ENCODE measurements around the gene RFX4.

The RFX4 gene

DNA sequence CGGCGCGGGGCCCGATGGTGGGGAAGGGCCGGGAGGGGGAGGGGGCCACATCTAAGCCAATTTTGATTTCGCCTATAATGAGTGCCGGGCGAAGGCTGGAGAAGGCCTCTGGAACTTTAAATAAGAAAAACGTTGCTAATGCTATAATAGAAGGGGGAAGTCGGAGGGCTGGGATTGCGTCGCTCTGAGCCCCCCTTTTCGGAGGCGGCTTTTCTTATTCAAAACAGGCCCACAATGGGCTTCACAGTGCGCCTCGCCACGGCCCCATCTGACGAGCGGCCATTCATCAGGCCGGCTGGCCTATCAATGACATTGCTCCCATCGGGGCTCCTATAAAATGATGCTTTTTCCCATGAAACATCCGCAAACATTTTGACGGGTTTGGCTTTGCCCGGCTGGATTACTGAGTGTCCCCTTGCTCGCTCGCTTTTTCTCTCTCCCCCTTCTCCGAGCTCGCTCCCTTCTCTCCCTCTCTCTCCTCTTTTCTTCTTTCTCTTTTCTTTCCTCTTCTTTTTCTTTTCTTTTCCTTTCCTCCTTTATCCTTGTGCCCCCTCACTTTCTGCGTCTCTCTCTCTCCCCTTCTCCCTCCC is at the start of gene RFX4:
TSS of gene RFX4 (plus strand) at position 364 of the 590 bp plus-strand sequence. CDS start 317 bp downstream, outside the sequence.
- no peak for DNase-seq (ENCODE audit: low read depth in 2 of 3, low spot score in 1 of 3)

DNA sequence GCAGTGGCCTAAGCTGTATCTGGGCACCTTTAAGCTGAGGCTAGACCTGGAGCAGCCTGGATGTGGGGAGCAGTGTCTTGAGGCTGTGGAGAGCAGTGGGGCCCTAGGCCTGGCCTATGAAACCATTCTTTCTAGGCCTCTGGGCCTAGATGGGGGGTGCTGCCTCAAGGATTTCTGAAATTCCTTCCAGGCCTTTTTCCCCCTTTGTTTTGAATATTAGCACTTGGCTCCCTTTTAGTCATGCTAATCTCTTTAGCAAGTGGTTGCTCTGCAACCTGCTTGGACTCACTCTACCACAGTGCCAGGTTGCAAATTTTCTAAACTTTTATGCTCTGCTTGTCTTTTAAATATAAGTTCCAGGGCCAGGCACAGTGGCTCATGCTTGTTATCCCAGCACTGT is 41.6 kb upstream of the RFX4 start:
- DNase-seq (ENCODE audit: low read depth in 2 of 3, low spot score in 1 of 3): no peak

DNA sequence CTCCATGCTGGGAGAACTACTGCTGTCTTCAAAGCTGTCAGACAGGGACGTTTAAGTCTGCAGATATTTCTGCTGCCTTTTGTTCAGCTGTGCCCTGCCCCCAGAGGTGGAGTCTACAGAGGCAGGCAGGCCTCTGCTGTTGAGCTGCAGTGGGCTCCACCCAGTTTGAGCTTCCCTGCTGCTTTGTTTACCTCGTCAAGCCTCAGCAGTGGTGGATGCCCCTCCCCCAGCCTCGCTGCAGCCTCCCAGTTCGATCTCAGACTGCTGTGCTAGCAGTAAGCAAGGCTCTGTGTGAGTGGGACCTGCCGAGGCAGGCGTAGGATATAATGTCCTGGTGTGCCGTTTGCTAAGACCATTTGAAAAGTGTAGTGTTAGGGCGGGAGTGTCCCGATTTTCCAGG is 31.4 kb upstream of the RFX4 start:
- DNase-seq (ENCODE audit: low read depth in 2 of 3, low spot score in 1 of 3): no peak

GRCh38 chr12:106552228-106552627 is 30.6 kb upstream of the RFX4 start:
- no peak for DNase-seq (ENCODE audit: low read depth in 2 of 3, low spot score in 1 of 3)

- no peak for DNase-seq (ENCODE audit: low read depth in 2 of 3, low spot score in 1 of 3)
Observed at GRCh38 chr12:106564678-106565329, 18.0 kb upstream of the RFX4 start.

GRCh38 chr12:106566771-106567170 is 16.0 kb upstream of the RFX4 start:
- no peak for DNase-seq (ENCODE audit: low read depth in 2 of 3, low spot score in 1 of 3)

DNA sequence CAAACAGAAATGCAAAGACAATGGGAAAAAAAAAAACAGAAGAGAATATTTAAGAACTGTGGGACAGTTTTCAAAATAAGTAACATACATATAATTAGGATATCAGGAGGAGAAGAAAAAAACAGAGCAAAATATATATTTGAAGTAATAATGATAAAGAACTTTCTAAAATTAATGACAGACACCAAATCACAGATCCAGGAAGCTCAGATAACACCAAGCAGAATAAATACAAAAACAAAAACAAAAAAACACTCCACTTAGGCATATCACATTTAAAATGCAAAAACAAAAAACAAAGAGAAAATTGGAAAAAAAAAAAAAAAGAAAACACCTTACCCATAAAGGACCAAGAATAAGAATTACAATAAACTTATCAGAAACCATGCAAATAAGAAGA is 9.6 kb upstream of the RFX4 start:
- no peak for DNase-seq (ENCODE audit: low read depth in 2 of 3, low spot score in 1 of 3)

- no peak for DNase-seq (ENCODE audit: low read depth in 2 of 3, low spot score in 1 of 3)
Observed at GRCh38 chr12:106576848-106577247, 6.0 kb upstream of the RFX4 start.

DNA sequence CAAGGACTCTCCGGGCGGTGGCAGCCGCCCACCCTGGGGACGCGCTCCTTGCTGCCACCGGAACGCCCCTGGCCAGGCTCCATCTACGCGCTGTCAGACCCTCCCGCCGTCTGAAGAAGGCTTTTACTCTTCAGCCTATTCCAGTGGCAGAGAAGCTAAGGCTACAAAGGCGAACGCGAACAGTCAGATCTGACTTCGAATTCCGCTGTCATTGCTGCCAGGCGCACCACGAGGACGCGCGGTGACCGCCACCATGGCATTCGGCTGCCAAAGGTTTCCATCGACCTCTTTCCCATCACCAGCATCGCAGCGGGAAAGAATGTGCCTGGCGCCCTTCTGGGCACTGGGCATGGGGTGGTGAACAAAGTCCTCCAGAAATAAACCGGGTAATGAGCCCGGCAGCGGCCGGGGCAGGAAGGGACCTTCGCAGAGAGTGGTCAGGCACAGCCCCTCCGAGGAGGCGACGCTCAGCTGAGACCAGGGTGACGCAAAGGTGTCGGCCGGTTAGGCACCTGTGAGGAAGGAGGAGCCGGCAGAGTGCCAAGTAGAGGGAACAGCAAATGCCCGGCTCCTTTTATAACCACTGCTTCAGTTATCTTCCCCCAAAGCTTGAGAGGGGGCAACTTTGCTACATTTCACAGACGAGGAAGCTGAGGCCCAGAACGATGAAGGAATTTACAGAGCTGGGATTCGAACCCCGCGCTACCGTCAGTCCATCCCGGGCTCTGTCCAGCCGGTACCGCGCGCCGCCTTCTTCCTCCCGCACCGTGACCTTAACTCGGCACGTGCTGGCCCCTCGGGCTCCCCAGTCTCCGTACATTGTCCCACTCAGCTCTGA is 1.9 kb upstream of the RFX4 start:
- DNase-seq (ENCODE audit: low read depth in 2 of 3, low spot score in 1 of 3): no peak

- no peak for DNase-seq (ENCODE audit: low read depth in 2 of 3, low spot score in 1 of 3)
Observed at GRCh38 chr12:106581543-106582248, 1.1 kb upstream of the RFX4 start.

DNA sequence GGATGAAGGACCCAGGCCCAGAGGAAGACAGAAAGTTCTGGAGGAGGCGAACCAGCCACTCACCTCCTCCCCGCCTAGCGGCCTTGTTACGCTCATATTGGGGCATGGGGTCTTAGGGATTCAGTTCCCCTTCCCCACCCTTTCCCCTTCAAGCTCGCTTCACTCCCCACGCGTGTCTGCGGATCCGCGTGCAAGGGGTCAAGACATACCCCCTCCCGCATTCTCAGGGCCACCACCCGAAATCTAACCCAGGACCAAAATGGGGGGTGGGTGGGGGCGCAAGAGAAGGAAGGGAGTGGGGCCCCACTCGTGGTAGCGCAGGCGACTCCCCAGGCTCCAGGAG is 584 bp upstream of the RFX4 start:
- DNase-seq (ENCODE audit: low read depth in 2 of 3, low spot score in 1 of 3): no peak

DNA sequence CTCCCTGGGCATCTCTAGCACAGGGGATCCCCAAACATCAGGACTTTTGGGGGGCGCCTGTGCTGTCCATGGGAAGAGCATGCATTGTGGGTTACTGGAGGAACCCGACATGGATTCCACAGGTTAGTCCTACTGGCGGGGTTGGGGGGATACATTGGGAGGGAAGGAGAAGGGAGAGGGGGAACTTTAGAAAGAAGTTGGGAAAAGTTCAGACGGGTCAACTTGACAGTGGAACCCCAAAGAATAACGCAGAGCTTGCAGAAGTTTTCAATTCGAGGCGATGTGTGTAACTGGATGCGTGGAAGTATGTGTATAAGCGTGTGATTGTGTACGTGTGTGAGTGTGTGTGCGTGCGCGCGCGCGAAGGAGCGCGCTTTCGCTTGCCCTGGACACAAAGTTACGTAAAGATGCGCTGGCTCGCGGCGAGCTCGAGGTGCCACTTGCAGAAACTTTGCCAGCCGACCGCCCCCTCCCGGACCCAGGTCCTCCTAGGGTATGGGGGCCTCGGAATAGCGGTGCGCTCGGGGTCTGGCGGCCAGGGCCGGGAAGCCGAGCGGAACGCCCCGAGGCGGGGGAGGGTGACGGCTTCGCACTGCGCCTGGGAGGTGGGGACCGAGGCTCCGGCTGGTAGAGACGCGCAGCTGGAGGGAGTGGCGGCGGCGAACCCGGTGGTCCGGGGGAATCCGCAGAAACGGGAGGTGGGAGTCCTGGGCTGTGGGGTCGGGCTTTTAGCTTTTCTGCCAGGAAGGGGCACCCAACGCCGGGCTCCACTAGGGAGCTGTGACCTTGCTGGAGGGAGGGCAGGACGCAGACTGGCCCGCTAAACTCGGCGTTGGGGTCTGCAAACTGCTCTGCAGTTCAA is 669 bp downstream of the RFX4 start:
- DNase-seq (ENCODE audit: low read depth in 2 of 3, low spot score in 1 of 3): no peak

GRCh38 chr12:106584104-106585064 is 1.6 kb downstream of the RFX4 start:
- no peak for DNase-seq (ENCODE audit: low read depth in 2 of 3, low spot score in 1 of 3)

DNA sequence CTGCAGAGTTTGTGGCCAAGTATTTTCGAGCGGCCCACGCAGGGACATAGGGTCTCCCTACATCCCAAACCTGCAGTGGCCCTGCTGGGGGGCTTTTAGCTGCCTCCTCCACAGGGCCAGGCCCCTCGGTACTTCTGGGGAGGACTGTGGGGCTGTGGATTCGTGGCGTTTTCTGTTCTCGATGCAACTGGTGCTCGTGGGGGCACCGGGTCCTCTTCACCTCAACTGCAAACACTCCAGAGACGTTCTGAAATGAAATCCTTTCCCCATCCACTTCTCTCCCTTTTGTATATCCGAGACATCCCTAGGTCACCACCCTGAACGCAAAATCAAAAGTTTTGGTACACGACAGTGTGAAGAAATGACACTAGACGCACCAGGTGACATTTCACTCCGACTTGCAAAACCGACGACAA is 2.3 kb downstream of the RFX4 start:
- no peak for DNase-seq (ENCODE audit: low read depth in 2 of 3, low spot score in 1 of 3)

DNA sequence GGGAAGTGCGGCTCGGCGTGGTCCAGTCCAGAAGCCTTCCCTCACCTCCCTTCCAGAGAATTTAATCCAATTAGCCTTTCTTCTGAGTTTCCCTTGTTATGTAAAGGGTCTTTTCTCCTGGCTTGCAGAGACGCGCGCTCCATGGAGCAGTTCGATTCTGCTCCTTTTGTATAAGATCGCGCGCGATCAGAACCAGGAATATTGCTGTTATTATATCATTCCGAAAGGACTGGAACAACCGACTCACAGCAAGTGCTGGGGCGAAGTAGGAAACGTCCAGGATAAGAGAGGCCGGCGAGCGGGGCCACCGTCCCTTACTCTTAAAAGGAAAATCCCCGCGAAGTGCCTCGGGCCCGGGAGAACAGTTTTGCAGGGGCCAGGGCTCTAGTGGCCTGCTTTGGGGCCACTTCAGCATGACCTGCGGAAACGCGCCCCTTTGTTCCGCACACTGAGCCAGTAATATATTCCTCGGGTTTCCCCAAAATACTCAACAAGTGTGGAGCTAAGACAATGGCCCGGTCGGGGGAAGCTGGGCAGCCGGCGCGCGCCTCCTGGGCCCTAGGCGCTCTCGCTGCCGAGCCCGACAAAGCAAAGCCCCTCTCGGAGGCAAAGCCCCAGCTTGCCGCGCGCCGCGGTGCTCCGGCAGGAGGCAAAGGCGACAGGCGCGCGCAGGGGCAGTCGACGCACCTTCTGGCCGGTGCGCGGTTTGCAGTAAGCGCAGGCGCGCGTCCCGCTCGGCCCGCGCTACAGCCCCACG is 2.9 kb downstream of the RFX4 start:
- DNase-seq (ENCODE audit: low read depth in 2 of 3, low spot score in 1 of 3): no peak

- DNase-seq (ENCODE audit: low read depth in 2 of 3, low spot score in 1 of 3): no peak
Observed at GRCh38 chr12:106586278-106586802, 3.5 kb downstream of the RFX4 start.

DNA sequence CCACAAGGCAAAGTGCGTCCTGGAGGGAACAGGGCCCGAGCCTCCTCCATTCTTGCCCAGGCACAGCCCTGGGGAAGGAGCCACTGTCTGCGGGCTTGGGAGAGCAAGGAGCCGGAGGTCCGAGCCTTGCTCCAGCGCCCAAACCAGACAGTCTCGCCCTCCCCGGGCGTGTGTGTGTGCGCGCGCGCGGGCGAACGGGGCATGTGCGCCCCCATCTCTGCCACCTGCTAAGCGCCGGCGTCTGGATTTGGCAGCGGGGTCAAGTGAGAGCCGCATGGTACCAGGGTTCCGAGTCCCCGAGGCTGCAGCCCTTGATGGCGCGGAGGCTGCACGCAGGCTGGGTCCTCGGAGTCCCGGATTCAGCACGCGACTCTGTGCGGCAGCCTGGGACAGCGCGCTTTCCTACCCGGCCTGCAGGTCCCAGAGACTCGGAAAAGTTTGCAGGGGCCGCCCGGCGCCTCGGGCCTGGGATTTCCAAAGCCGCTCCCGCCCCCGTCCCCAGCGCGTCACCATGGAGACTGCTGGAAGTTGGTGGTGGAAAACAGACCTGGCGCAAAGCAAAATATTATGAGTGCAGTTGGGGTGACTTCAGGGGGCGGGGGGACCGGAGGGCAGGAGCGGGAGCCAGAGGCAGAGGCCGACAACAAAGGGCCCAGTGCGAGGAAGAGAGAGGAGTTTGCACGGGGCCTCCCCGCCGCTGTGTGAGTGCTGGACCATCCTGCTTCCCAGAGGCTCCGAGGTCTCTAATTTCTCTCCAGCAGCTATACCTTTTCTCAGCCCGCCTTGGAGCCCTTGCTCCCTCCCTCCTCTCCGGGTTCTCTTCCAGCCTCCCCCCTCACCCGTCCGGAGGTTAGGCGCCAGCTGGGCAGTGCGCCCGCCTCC is 4.2 kb downstream of the RFX4 start:
- no peak for DNase-seq (ENCODE audit: low read depth in 2 of 3, low spot score in 1 of 3)

- no peak for DNase-seq (ENCODE audit: low read depth in 2 of 3, low spot score in 1 of 3)
Observed at GRCh38 chr12:106588771-106589170, 6.0 kb downstream of the RFX4 start.
